RPMI8226 (cell line): Measurements from ENCODE around the gene OSGIN1.

Experiments
- DNase-seq: peaks from one replicate; pipeline ENCODE4 v3.0.0-alpha.2; 2015

The OSGIN1 gene

GRCh38 chr16:83952940-83953795 lies at the start of gene OSGIN1:
Gene OSGIN1, plus strand, starts transcription at chr16:83953240. Its CDS starts 4,432 bp downstream, at chr16:83957672.
- peak; percentile 90 for DNase-seq

GRCh38 chr16:83903751-83904150 lies 49.3 kb upstream of the OSGIN1 start:
- DNase-seq: no peak

GRCh38 chr16:83906683-83907082 lies 46.4 kb upstream of the OSGIN1 start:
- no peak for DNase-seq

GRCh38 chr16:83907111-83907510 lies 45.9 kb upstream of the OSGIN1 start:
- no peak for DNase-seq

- no peak for DNase-seq
These were observed 45.3 kb upstream of the OSGIN1 start for GRCh38 chr16:83907631-83908250.

GRCh38 chr16:83908798-83909197 lies 44.2 kb upstream of the OSGIN1 start:
- no peak for DNase-seq

GRCh38 chr16:83911290-83911689 lies 41.8 kb upstream of the OSGIN1 start:
- no peak for DNase-seq

GRCh38 chr16:83912519-83913244 lies 40.4 kb upstream of the OSGIN1 start:
- no peak for DNase-seq

GRCh38 chr16:83913245-83913633 lies 39.8 kb upstream of the OSGIN1 start:
- DNase-seq: no peak

- no peak for DNase-seq
These were observed 38.8 kb upstream of the OSGIN1 start for GRCh38 chr16:83914091-83914710.

GRCh38 chr16:83915081-83915480 lies 38.0 kb upstream of the OSGIN1 start:
- DNase-seq: no peak

GRCh38 chr16:83915491-83915890 lies 37.5 kb upstream of the OSGIN1 start:
- no peak for DNase-seq

- DNase-seq: no peak
These were observed 35.6 kb upstream of the OSGIN1 start for GRCh38 chr16:83917152-83918120.

- no peak for DNase-seq
These were observed 32.0 kb upstream of the OSGIN1 start for GRCh38 chr16:83920894-83921491.

- no peak for DNase-seq
These were observed 29.3 kb upstream of the OSGIN1 start for GRCh38 chr16:83923581-83924365.

GRCh38 chr16:83924686-83925085 lies 28.4 kb upstream of the OSGIN1 start:
- no peak for DNase-seq

GRCh38 chr16:83925095-83925905 lies 27.7 kb upstream of the OSGIN1 start:
- no peak for DNase-seq

- no peak for DNase-seq
These were observed 26.9 kb upstream of the OSGIN1 start for GRCh38 chr16:83925957-83926725.
